Loucy (cell line): Measurements from ENCODE around the gene RPL29.

Experiments used
- H2AFZ ChIP-seq: fragments of 200-600 bp; sonication (generic); 2 replicates; pipeline ENCODE4 v1.6.0; 2016; ENCODE audit warnings: antibody characterized with exemption, mild to moderate bottlenecking, low read length, moderate library complexity
- H3F3A ChIP-seq: fragments of 200-600 bp; 2 replicates; pipeline ENCODE4 v1.6.0; 2016; ENCODE audit warnings: antibody characterized with exemption, low read depth, mild to moderate bottlenecking
- H3K27me3 ChIP-seq: fragments of 200-600 bp; sonication (generic); 2 replicates; pipeline ENCODE4 v1.6.1; 2014; ENCODE audit warnings: low read length, mild to moderate bottlenecking; ENCODE audit not compliant: insufficient read depth, poor library complexity, severe bottlenecking
- H3K36me3 ChIP-seq: fragments of 200-600 bp; sonication (generic); 2 replicates; pipeline ENCODE4 v1.6.1; 2016; ENCODE audit warnings: low read length; ENCODE audit not compliant: insufficient read depth
- H3K4me1 ChIP-seq: fragments of 200-600 bp; sonication (generic); 2 replicates; pipeline ENCODE4 v1.5.1; 2014; ENCODE audit warnings: low read length, mild to moderate bottlenecking; ENCODE audit not compliant: insufficient read depth, poor library complexity, severe bottlenecking
- H3K4me2 ChIP-seq: fragments of 200-600 bp; sonication (generic); 2 replicates; pipeline ENCODE4 v1.6.0; 2014; ENCODE audit warnings: antibody characterized with exemption, low read length, low read depth, mild to moderate bottlenecking; ENCODE audit not compliant: poor library complexity, severe bottlenecking
- H3K4me3 ChIP-seq: fragments of 200-600 bp; sonication (generic); 2 replicates; pipeline ENCODE4 v1.5.1; 2014; ENCODE audit warnings: low read length, mild to moderate bottlenecking, mixed read lengths; ENCODE audit not compliant: poor library complexity, severe bottlenecking
- H3K79me2 ChIP-seq: fragments of 200-600 bp; sonication (generic); 2 replicates; pipeline ENCODE4 v1.6.1; 2014; ENCODE audit warnings: low read length; ENCODE audit not compliant: insufficient read depth
- H3K9ac ChIP-seq: fragments of 200-600 bp; sonication (generic); 2 replicates; pipeline ENCODE4 v1.6.0; 2014; ENCODE audit warnings: mild to moderate bottlenecking, low read depth, low read length, moderate library complexity; ENCODE audit not compliant: poor library complexity, severe bottlenecking
- H3K9me2 ChIP-seq: fragments of 200-600 bp; sonication (generic); replicated peaks from 2 replicates; pipeline ENCODE4 v1.6.1; 2016; ENCODE audit warnings: low read depth, low read length, mixed read lengths
- H3K9me3 ChIP-seq: fragments of 200-600 bp; sonication (generic); 2 replicates; pipeline ENCODE4 v1.6.1; 2014; ENCODE audit warnings: mild to moderate bottlenecking, antibody characterized with exemption, low read length, low read depth; ENCODE audit not compliant: insufficient read depth
- H4K20me1 ChIP-seq: fragments of 200-600 bp; sonication (generic); 2 replicates; pipeline ENCODE4 v1.6.0; 2014; ENCODE audit warnings: antibody characterized with exemption, low read length, mild to moderate bottlenecking; ENCODE audit not compliant: insufficient read depth, poor library complexity, severe bottlenecking
- EZH2phosphoT487 ChIP-seq: fragments of 200-600 bp; IDR thresholded peaks from 2 replicates; pipeline ENCODE4 v1.6.1; 2018; ENCODE audit warnings: antibody characterized with exemption, mild to moderate bottlenecking, moderate library complexity, borderline replicate concordance
- TF ChIP-seq, protein P1 (sequence below): fragments of 200-600 bp; sonication (generic); conservative IDR thresholded peaks from 2 replicates; pipeline ENCODE4 v1.5.1; 2014; ENCODE audit warnings: mild to moderate bottlenecking, antibody characterized with exemption, low read length

The RPL29 gene

DNA sequence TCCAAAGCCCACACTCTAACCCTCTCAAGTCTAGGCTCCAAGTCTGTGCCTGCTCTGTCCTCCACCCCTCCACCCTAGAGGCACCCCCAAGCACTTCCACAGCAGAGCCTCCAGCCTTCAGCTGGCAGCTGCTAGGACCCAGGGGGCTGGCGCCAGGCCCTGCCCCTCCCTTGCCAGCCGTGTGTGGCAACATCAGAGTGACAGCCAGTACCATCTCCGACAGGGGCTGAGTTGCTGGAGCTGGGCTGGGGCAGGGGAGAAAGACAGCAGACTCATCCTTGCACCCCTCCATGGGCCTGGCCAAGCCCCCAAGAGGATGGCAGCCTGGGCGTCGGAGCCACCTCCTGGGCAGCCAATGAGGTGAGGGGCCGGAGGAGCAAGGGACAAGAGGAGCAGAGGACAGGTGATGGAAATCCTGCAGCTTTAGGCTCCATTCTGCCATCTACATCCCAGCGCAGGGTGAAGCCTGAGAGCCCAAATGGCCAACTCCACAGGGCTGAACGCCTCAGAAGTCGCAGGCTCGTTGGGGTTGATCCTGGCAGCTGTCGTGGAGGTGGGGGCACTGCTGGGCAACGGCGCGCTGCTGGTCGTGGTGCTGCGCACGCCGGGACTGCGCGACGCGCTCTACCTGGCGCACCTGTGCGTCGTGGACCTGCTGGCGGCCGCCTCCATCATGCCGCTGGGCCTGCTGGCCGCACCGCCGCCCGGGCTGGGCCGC is 40.4 kb downstream of the RPL29 start, which contains the start of gene GPR62:
GPR62 (plus strand) TSS at position 207 of the 718 bp plus-strand sequence; CDS start at position 479, 272 bp downstream.
- Histone ChIP-seq H3K9me2 (no peaks in the 10 kb centered on the region), H3K4me1 (no peaks in the 10 kb centered on the region), H3K79me2 (no peaks in the 10 kb centered on the region), H3K36me3 (no peaks in the 10 kb centered on the region), H3K9me3 (no peaks in the 10 kb centered on the region), H2AFZ (no peak within 1 kb of the TSS), H4K20me1 (no peaks in the 10 kb centered on the region), H3K4me2 (no peak within 1 kb of the TSS), H3F3A (no peaks in the 10 kb centered on the region), H3K27me3 (no peaks in the 10 kb centered on the region), H3K4me3 (no peak within 1 kb of the TSS), H3K9ac (no peak within 1 kb of the TSS)
- TF ChIP-seq, protein P1, sequence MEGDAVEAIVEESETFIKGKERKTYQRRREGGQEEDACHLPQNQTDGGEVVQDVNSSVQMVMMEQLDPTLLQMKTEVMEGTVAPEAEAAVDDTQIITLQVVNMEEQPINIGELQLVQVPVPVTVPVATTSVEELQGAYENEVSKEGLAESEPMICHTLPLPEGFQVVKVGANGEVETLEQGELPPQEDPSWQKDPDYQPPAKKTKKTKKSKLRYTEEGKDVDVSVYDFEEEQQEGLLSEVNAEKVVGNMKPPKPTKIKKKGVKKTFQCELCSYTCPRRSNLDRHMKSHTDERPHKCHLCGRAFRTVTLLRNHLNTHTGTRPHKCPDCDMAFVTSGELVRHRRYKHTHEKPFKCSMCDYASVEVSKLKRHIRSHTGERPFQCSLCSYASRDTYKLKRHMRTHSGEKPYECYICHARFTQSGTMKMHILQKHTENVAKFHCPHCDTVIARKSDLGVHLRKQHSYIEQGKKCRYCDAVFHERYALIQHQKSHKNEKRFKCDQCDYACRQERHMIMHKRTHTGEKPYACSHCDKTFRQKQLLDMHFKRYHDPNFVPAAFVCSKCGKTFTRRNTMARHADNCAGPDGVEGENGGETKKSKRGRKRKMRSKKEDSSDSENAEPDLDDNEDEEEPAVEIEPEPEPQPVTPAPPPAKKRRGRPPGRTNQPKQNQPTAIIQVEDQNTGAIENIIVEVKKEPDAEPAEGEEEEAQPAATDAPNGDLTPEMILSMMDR: no peak
- no peak for TF ChIP-seq EZH2phosphoT487

DNA sequence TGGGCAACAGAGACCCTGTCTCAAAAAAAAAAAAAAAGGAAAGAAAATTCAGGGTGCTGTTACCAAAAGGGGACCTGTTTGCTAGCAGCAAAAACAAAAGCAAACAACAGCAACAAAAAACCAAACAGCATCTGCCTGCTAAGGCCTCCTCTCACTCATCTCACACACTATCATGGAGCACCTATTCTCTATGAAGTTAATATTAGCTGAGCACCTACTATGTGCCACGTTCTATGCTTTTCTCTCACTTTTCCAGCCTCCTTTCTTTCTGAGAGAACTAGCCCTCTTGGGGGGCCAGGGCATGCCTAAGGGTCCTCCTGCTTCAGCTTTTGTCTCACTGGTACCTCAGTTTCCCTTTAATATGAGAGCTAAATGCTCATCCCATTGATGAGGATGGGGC is 41.0 kb downstream of the RPL29 start:
- H3K36me3 ChIP-seq: no peaks in the 10 kb centered on the region
- TF ChIP-seq, protein P1: no peak
- no peak for TF ChIP-seq EZH2phosphoT487
- H3F3A ChIP-seq: no peaks in the 10 kb centered on the region
- no peaks in the 10 kb centered on the region for H3K27me3 ChIP-seq
- H2AFZ ChIP-seq: no peak overlapping the region
- no peak overlapping the region for H3K4me3 ChIP-seq
- no peaks in the 10 kb centered on the region for H3K9me3 ChIP-seq
- no peaks in the 10 kb centered on the region for H3K4me1 ChIP-seq
- no peaks in the 10 kb centered on the region for H3K79me2 ChIP-seq
- no peak overlapping the region for H3K9ac ChIP-seq
- H4K20me1 ChIP-seq: no peaks in the 10 kb centered on the region
- H3K4me2 ChIP-seq: no peak overlapping the region
- H3K9me2 ChIP-seq: no peaks in the 10 kb centered on the region

DNA sequence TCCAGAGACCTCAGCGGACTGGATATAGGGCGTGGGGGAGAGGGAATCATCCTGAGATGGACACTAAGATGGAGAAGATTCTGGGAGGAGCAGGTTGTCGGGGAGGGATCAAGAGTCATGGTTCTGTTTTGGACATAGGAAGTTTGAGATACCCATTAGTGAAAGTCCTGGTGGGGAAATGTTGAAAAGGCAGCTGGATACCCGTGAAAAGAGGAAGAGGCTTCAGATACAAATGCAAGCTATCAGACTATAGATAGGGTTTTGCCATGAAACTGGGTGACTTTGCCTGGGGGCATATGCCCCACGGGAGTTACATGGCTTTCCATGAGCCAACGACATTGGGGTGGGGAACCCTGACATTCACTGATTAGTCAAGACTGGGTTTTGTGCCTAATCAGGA is 41.6 kb downstream of the RPL29 start:
- Histone ChIP-seq H3K27me3 (no peaks in the 10 kb centered on the region), H3K9me3 (no peaks in the 10 kb centered on the region), H3F3A (no peaks in the 10 kb centered on the region), H3K4me3 (no peak overlapping the region), H3K9ac (no peak overlapping the region), H3K36me3 (no peaks in the 10 kb centered on the region), H2AFZ (no peak overlapping the region), H3K9me2 (no peaks in the 10 kb centered on the region), H3K4me2 (no peak overlapping the region), H3K79me2 (no peaks in the 10 kb centered on the region), H3K4me1 (no peaks in the 10 kb centered on the region), H4K20me1 (no peaks in the 10 kb centered on the region)
- TF ChIP-seq, protein P1: no peak
- TF ChIP-seq EZH2phosphoT487: no peak
